HG03342 (cell line): Measurements from ENCODE around the gene TGFBR1.
A peak's percentile ranks its signal among the peaks of the same experiment; 100 is the strongest.

Experiments used
- ATAC-seq: cut with Tn5 transposase; IDR thresholded peaks from one replicate; pipeline ENCODE4 v1.9.1; 2021; ENCODE audit warnings: mild to moderate bottlenecking, moderate library complexity; ENCODE audit not compliant: unreplicated experiment

TGFBR1 gene

DNA sequence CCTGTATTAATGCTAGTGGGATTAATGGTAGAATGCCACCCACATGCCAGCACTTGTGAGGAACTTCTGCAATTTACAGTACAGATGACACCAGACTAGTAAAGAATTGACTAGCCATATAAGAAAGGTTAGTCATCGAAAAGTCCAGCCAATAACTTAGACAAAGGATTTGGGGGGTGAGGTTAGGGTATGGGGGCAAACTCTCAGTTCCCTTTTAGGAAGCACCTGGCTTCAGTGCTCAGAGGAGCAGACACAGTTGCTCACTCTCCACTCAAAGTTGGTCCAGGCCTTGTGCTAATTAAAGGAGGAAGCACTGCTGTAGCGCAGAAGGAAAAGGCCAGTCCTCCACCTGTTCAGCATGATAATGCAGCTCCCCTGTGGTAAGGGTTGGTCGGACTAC, 25.2 kb downstream of the TGFBR1 start:
- ATAC-seq, result peak; percentile 82

DNA sequence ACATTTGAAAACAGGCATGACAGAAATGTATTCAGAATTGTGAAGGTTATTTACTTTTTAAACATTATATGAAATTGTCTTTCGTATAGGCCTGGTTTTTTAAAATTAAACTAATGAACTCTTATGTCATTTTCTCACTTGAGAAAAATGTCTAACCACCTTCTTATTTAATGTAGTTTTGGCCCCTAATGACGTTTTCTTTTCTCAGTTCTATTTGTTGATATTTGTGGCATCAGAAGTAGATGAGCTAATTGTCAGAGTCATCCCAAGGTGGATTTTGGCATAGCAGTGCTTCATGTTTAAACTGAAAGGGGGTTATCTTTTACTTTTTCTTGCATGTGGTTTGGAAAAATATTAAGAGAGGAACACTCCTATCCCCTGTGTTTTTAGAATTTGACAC, 28.2 kb downstream of the TGFBR1 start:
- ATAC-seq, result no peak

DNA sequence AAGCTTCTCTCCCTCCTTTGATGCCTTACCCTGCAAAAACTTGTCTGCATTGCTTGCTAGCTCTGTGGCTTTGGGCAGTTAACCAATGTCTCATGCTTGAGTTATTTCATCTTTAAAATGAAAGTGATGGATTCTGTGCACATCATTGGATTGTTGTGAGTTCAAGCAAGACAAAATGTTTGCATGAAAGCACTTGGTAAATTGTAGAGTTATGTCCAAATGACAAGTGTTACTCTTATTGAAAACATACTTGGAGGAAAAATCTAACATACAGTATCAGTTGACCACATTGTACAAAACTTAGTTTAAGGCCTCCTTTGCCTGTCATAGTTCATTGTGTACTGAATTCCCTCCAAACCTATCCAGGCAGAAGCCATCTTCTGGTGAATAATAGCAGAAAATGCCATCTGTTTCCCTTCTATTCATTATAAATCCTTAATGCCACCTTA, 30.0 kb downstream of the TGFBR1 start:
- no peak for ATAC-seq

DNA sequence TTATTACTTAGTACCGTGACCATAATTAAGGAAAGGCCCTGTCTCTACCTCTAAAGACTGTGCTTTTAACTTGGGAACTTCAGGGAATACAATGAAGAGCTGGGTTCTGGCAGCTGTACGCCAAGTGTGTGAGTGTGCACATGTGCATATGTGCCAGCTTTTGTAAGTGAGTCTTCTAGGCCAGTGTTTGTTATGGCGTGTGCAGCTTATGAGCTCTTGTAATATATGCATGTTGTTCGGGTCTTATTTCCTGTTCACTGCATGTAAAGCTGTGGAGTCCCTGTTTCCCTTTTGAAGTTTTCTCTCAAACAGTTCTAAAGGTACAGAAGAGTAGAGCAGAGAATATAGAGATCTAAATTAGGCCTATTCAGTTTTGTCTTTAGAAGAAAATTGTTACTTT, 30.5 kb downstream of the TGFBR1 start:
- ATAC-seq, result peak; percentile 39

DNA sequence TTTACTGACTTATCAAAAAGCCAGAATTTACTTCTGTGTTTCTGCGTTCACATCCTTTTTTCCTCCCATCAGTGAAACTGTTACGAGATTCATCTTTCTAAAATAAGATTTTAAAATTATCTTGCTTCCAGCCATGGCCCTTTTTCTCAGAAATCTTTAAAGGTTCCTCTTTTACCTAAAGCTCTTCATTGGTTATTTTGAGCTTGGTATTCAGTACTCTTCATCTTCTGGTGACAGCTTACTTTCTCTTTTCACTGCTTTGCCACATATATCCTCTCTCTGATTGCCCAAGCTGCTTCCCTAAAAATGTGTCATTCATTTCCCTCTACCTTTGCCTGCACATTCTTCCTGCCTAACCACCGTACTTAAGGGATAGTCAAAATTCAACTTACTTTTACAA, 32.3 kb downstream of the TGFBR1 start:
- ATAC-seq, result no peak

DNA sequence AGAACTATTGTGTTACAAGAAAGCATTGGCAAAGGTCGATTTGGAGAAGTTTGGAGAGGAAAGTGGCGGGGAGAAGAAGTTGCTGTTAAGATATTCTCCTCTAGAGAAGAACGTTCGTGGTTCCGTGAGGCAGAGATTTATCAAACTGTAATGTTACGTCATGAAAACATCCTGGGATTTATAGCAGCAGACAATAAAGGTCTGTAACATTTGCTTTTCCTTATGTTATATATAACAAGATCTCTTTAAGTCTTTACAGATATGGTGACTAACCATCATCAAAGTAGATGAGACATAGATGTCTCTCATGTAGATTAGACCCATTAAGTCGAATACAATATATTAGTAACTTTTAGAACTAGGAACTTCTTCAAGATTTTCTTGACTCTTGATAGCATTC, 33.0 kb downstream of the TGFBR1 start:
- ATAC-seq, result no peak

DNA sequence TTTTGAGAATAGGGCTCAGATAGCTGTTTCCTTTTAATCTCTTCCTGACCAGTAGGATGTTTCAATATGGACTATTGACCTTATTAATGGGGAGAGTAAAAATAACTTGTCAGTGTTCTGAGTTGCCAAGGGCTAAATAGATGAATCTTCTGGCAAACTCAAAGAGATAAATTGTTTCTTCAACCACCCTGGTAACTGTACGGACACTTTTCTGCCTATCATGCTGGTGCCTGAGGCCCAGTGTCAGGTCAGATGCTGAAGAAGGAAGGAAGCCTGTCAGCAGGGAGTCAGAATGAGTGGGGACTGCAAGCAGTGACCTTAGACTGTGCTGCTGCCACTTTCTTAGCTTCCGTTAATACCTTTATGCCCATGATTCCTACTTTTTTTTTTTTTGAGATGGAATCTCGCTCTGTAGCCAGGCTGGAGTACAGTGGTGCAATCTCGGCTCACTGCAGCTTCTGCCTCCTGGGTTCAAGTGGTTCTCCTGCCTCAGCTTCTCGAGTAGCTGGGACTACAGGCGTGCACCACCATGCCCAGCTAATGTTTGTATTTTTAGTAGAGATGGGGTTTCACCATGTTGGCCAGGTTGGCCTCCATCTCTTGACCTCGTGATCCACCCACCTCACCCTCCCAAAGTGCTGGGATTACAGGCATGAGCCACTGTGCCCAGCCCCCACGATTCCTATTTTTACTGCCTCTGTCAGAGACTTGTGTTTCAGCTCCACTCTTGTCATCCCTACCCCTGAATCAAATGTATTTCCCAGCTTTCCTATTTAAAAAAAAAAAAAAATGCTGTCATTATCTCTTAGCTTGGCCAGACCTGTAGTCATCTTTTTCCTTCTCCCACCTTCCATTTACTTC, 33.7 kb downstream of the TGFBR1 start:
- ATAC-seq, result no peak

DNA sequence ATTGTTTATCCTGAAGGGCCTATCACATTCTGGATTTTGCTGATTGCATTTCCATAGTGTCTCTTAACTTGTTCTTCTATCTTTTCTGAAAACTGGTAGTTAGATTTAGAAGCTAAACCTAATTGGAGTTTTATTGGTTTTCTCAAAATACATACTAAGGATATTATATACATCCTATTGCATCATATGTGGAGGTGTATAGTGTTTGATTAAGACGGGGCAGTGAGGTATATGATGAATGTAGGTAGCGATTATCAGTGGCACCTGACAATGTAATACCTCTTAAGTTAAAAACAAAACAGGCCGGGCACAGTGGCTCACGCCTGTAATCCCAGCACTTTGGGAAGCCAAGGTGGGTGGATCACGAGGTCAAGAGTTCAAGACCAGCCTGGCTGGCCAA, 35.0 kb downstream of the TGFBR1 start:
- no peak for ATAC-seq

DNA sequence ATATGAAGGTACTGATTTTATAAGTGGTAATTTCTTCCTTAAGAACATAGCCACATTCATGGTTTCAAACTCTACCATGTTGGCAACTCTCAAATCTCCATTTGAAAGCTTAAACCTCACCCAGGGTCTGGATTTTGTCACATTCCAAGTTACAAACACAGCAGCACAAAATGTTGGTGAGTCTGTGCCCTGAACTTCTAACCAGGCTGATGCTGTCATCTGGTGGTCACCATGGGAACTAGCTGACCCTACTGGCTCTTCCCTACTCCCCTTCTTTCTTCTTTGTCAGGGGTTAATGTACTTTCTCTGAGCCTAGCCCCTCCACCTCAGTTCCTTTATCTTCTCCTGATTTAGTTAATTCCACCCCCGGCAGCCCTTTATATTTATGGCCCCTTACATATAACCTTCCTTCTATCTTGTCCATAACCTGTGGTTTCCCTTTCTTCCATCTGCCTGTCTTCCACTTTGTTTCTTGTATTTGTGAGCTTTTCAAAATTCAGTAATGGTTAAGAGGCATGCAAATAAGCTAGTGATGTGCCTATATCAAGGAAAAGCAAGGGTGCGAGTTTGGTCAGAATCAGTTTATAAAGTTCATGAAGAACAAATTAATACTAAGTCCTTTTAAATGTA, 35.9 kb downstream of the TGFBR1 start:
- peak; percentile 67 for ATAC-seq

DNA sequence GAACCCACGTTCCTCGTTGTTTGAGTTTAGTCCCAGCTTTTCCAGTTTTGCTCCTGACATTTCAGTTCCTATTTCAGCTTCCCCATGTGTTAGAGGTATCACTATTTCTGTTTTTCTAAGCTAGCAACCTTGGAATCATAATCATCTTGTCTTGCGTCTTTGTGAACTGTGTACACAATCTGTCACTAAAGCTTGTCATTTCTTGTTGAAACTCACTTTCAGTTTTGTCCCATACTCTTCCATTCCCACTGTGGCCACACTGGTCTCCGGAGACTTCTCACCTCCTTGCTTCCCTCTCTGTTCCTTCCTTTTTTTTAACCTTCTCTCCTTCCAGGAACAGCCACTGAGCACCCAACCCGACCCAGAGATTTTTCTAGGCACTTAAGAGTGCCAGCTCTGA, 36.9 kb downstream of the TGFBR1 start:
- no peak for ATAC-seq

DNA sequence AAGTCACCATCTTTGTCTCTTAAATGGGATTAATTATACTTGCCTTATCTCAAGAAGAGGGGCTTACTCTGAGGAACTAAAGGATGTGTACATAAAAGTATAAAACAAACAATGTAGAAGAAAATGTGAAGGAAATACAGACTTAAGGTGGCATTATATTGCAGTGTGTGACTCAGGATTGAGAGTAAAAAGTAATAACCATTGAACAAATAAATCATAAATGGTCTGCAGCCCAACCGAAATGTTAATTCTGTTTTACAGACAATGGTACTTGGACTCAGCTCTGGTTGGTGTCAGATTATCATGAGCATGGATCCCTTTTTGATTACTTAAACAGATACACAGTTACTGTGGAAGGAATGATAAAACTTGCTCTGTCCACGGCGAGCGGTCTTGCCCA, 37.4 kb downstream of the TGFBR1 start:
- ATAC-seq, result no peak

DNA sequence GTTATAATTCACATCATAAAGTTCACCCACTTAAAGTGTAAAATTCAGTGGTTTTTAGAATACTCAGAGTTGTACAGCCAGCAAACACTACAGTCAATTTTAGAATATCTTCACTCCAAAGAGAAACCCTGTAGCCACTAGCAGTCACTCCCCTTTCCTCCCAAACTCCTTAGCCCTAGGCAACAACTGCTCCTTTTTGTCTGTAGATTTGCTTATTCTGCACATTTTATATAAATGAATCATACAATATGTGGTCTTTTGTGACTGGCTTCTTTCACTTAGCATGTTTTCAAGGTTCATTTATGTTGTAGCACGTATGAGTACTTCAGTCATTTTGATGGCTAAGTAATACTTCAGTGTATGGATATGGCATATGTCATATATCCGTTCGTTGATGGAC, 38.7 kb downstream of the TGFBR1 start:
- no peak for ATAC-seq

DNA sequence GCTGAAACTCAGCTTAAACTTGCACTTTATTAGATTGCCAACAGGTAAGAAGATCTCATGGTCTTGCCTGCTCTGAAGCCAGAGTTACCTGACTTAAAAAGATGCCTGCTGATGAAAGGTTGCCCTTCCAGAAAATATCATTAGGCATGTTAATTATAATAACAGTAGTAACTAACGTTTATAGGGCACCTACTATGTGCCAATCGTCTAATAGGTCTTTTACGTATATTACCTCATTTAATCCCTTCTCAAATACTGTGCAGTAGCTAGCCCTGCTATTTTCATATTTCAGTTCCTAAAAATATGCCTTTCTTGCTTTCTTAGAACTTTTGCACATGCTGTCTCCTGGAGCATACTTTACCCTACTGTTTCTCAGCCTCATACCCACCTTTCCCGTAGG, 40.1 kb downstream of the TGFBR1 start:
- no peak for ATAC-seq

DNA sequence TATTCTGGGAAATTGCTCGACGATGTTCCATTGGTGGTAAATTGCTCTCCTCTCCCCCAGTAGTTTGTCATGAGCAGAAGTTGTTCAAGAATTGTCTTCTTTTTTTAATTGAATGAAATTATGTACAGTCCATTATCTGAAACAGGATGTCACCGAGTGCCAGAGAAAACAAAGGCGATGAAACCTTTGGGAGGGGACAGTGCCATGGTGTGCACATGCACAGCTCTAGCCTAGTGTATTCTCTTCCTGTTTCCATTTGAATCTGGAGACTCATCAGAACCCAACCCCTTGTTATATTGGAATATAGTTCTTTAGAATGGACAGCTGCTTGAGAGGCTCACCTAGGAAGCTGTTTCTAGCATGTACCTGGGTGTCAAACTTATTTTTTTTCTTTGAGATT, 41.7 kb downstream of the TGFBR1 start:
- ATAC-seq, result no peak

DNA sequence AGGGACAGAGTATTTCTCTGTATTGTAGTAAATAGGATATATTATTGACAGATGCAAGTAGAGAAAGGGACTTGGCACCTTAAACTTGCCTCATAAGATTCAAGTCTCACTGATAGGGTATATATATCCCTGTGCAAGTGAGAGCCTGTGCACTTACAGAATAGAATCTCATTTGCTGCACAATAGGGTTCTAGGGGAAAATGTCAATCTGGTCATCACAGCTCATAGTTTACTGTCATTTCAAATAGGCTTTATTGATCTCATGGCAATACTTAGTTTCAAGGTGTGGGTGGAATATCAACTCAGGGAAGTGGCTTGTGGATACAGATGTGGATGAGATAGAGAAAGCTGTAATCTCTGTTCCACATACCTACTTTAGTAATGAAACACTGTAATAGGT, 42.3 kb downstream of the TGFBR1 start:
- no peak for ATAC-seq

DNA sequence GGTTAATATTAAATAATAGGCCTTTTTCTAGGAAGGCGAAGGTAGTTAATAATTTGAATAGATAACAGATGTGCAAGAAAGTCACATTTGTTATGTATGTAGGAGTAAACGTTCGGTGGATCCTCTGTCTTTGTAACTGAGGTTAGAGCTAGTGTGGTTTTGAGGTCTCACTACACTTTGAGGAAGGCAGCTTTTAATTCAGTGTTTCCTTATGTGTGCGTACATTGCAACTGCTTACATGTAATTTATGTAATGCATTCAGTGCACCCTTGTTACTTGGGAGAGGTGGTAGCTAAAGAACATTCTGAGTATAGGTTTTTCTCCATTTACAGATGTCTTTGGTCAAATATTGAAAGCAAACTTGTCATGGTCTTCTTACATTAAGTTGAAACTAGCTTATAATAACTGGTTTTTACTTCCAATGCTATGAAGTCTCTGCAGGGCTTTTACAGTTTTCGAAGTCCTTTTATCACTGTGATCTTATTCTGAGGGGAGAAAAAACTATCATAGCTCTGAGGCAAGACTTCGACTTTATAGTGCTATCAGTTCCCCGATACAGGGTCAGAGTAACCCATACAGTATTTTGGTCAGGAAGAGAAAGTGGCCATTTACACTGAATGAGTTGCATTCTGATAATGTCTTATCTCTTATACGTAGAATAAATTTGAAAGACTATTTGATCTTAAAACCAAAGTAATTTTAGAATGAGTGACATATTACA, 45.7 kb downstream of the TGFBR1 start:
- no peak for ATAC-seq

DNA sequence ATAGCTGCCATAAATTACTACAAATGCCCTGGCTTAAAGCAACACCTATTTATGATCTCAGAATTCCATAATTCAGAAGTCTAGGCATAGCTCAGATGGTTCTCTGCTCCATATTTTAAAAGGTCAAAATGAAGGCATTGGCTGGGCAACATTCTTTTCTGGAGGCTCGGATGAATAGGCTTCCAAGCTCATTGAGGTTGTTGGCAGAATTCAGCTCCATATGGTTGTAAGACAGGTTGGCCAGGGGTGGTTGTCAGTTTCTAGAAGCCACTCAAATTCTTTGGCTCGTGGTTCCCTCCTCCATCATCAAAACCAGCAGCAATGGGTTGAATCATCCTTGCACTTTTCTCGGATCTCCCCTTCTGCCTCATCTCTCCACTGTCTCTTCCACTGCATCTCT, 49.4 kb downstream of the TGFBR1 start:
- ATAC-seq, result no peak

DNA sequence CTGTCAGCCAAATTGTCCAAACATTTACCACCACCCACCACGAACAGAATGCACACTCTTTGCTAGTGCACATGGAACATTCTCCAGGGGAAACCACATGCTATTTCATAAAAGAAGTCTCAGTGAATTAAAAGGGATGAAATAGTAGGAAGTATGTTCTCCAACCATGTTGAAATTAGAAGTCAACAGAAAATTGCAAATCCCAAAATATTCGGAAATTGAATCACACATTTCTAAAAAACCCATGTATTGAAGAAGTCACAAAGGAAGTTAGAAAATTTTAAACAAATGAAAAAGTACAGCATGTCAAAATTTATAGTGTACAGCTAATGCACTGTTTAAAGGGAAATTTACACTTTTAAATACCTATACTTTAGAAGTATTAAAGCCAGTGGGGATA, 50.8 kb downstream of the TGFBR1 start:
- no peak for ATAC-seq

DNA sequence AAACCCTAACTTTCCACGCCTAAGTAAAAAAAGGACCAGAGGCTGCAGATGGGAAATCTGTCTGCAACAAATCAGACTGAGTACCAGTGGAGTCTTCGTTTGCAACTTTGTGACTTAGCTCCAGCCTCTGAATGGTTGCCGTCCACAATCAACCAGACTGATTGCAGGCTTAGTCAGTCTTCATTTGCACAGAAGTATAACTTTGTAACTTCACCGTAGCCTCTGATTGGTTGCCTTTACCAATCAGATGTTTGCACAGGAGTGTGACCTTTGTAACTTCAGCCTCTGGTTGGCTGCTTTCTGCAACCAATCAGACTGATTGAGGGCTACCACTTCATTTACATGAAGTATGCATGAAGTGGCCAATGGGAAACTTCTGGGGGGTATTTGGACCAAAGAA, 53.7 kb downstream of the TGFBR1 start:
- no peak for ATAC-seq

DNA sequence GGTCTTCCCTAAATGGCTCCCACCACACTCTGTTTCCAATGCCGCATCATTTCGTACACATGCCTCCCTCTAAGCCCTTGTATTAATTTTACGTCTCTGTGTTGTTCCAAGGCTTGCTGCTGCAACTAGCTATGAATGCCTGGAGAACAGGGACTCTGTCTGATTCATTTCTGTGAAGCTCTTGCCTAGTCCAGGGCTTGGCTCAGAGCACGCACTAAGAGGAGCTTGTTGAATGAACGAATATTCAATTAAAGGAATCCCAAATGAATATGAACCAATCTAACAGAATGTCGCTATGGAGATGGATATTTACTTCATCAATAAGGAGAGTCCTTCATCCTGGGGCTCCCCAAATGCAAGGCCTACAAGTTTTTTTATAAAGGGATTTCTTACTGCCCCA, 55.3 kb downstream of the TGFBR1 start:
- ATAC-seq, result no peak

DNA sequence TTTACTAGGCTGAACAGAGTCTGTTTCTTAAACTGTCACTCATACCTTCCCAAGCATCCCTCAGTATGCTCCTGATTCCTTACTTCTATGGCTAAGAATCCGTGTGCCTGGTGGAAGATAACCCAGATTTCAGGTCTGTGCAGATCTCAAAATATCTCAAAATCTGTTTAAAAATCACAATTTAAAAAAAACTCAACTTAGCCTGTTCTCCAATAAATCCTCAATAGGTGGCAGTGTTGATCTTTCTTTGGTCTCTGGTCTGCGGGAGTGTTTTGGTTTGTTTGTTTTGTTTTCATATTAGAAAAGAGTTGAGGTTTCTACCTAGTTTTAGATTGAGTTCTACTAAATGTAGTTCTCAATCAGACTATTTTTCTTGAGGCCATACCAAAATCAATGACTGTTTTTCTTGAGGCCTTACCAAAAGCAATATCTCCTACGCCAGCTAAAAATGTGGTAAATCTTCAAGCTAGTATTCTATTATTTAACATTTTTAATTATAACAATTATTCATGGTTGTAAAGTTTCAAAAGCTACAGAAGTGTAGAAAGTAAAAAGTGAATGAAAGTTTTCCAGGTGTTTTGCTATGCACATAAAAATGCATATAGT, 57.9 kb downstream of the TGFBR1 start:
- no peak for ATAC-seq

DNA sequence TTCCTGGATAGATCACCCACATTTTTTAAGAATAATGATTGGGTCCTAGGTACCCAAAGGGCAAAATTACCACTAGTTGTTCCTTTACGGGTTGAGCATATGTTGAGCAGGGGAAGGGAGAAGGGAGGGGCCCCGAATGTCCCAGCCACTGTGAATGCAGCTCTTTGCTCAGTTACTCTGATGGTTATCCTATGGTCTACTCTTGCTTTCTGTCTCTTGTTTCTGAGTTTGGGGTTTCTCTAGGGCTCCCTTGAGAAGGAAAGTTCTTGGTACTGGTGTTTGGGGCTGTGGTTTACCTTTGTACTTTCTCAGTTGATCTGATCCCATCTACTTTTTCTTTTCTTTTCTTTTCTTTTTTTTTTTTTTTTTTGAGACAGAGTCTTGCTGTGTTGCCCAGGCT, 61.2 kb downstream of the TGFBR1 start:
- ATAC-seq, result no peak
